Epithelial cell of prostate (primary cell): ENCODE measurements around the gene ANKUB1.

Experiments
- DNase-seq: peaks from one replicate; pipeline ENCODE4 v3.0.0-alpha.2; 2011; ENCODE audit warnings: low read depth, low spot score
- H3K27ac ChIP-seq: fragments of 450-650 bp; 2 replicates; pipeline ENCODE4 v1.5.1; 2017; ENCODE audit warnings: mild to moderate bottlenecking

ANKUB1 gene

GRCh38 chr3:149717391-149718056 lies 74.8 kb downstream of the ANKUB1 start:
- no peak overlapping the region for H3K27ac ChIP-seq
- peak; percentile 16 for DNase-seq

DNA sequence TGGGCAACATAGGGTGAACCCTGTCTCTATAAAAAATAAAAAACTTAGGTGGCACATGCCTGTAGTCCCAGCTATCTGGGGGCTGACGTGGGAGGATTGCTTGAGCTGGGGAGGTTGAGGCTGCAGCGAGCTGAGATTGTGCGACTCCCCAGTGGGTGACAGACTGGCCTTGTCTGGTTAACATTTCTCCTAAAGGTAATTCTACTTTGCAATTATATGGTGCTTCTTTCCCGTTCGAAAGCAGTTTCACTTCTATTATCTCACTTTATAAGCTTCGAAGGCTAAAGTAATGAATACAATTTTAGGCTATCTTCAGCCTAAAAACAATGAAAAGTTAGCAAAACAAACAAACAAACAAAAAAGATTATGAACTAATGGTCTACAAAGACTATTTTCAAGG lies 75.4 kb downstream of the ANKUB1 start:
- H3K27ac ChIP-seq: no peak overlapping the region
- no peak for DNase-seq

GRCh38 chr3:149715247-149715646 lies 77.1 kb downstream of the ANKUB1 start:
- no peak for DNase-seq
- no peak overlapping the region for H3K27ac ChIP-seq

DNA sequence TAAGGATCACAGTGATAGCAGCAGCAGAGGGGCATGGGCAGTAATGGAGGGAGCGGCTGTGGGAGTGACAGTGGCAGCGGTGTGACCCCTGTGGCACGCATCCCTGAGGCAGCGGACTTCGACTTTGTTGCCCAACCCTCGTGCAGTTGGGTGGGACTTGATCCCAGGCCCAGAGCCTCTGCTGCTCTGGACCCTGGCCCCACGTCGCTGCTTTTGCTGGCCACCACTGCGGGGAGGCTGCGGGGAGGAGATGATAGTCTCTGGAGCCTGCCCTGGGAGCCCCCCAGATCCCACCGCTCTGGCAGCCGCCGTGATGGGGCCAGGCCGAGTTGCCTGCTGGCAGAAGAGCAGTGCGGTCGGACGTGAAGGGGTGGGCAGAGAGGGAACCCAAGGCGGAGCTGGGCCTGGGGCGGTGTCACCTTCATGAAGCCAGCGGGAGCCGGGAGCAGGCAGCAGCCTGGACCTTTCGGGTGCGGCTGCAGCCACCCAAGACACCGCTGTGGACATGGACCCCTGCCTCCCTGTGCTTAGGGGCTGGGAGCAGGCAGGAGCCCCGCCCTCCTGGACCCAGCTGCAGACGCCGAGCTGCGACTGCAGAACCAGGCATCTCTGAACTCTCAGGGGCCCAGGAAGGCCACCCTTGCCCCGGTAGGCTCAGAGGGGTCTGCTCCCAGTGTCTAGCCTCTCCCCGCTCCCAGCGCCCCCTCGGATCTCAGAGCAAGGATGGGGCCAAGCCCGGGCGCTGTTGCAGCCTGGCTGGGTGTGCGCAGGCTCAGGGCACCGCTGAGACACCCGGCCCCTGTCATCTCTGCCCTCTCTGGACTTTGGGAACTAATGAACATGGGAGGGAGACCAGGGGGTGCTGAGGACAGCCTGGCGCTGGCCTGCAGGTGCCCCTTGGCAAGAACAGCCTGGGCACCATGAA lies 78.4 kb downstream of the ANKUB1 start:
- no peak for DNase-seq
- H3K27ac ChIP-seq: no peak overlapping the region
